H1 (cell line): ENCODE measurements around the gene RHD. TPM values are rescaled to one million over a fixed set of nuclear protein-coding genes. Genes with fewer than 3 reads are reported as not detected.
"Not testable (repeated sequence)": the region's sequence is repeated elsewhere in the genome, so short reads cannot be mapped to it uniquely, and the experiment has no call there.

ENCODE experiments used
- CTCF ChIA-PET: fragments of 300-600 bp; sonication (Branson Sonifier 250); formaldehyde crosslinking; loops from one replicate; lab custom pipeline; 2021; ENCODE audit not compliant: partially characterized antibody; lab: Charles Lee
- POLR2A ChIA-PET: fragments of 300-600 bp; sonication (Branson Sonifier 250); formaldehyde crosslinking; loops from one replicate; lab custom pipeline; 2021; ENCODE audit warnings: inconsistent platforms; ENCODE audit not compliant: partially characterized antibody; lab: Charles Lee
- DNase-seq, 2 experiments: peaks; one replicate each; pipeline versions ENCODE4 v3.0.0 to v3.0.0-alpha.2; 2010 to 2022; ENCODE audit warnings: low spot score in 2 of 2, low read depth in 1 of 2, mixed read lengths in 1 of 2
- FAIRE-seq: peaks from 2 replicates; lab custom pipeline; 2011; peaks lifted over from hg19 to GRCh38; lab: Jason Lieb, UNC
- H2AFZ ChIP-seq: 2 replicates; pipeline ENCODE4 v1.8.1; 2012; ENCODE audit warnings: low read length, inconsistent platforms
- H2AK5ac ChIP-seq: 2 replicates; pipeline ENCODE4 v1.6.1; 2013; ENCODE audit warnings: low read depth, low read length
- H2BK120ac ChIP-seq: replicated peaks from 2 replicates; pipeline ENCODE3; 2013; ENCODE audit warnings: low read depth, low read length, inconsistent platforms
- H2BK12ac ChIP-seq: 2 replicates; pipeline ENCODE4 v1.6.1; 2013; ENCODE audit warnings: low read depth, low read length
- H2BK15ac ChIP-seq: 2 replicates; pipeline ENCODE4 v1.6.1; 2013; ENCODE audit warnings: low read length
- H2BK20ac ChIP-seq: 2 replicates; pipeline ENCODE4 v1.6.1; 2013; ENCODE audit warnings: low read length
- H2BK5ac ChIP-seq: 2 replicates; pipeline ENCODE4 v1.6.1; 2013; ENCODE audit warnings: low read depth, low read length
- H3K14ac ChIP-seq: 2 replicates; pipeline ENCODE4 v1.6.1; 2013; ENCODE audit warnings: inconsistent platforms; ENCODE audit not compliant: insufficient read length
- H3K18ac ChIP-seq: 2 replicates; pipeline ENCODE4 v1.6.1; 2013; ENCODE audit warnings: low read length; ENCODE audit errors: extremely low read depth
- H3K23ac ChIP-seq: 2 replicates; pipeline ENCODE4 v1.6.1; 2013; ENCODE audit warnings: inconsistent platforms; ENCODE audit not compliant: insufficient read length
- H3K23me2 ChIP-seq: 2 replicates; pipeline ENCODE4 v1.6.1; 2013; ENCODE audit warnings: low read depth, low read length
- H3K27ac ChIP-seq: 2 replicates; pipeline ENCODE4 v1.6.1; 2011; ENCODE audit warnings: low read depth, low read length, inconsistent platforms
- H3K27me3 ChIP-seq, 4 experiments: replicated peaks in 1 of 4; 1 replicate in 1 of 4; 2 replicates in 3 of 4; pipeline versions ENCODE4 v1.6.1 to v1.8.1; 2011 to 2013; ENCODE audit warnings: low read length in 3 of 4, mild to moderate bottlenecking in 3 of 4, inconsistent platforms in 2 of 4, mixed read lengths in 2 of 4, moderate library complexity in 1 of 4; ENCODE audit not compliant: control insufficient read depth in 3 of 4, insufficient read depth in 3 of 4; ENCODE audit errors: extremely low read depth in 1 of 4
- H3K36me3 ChIP-seq, 4 experiments: 2 replicates each; pipeline versions ENCODE4 v1.6.1 to v1.8.1; 2011 to 2013; ENCODE audit warnings: mild to moderate bottlenecking in 4 of 4, low read length in 3 of 4, moderate library complexity in 2 of 4, control low read depth in 1 of 4, inconsistent platforms in 1 of 4; ENCODE audit not compliant: insufficient read depth in 4 of 4, control insufficient read depth in 2 of 4
- H3K4ac ChIP-seq: replicated peaks from 2 replicates; pipeline ENCODE3; 2013; ENCODE audit warnings: low read length, low read depth, mixed read lengths, inconsistent platforms; ENCODE audit not compliant: insufficient read length
- H3K4me1 ChIP-seq, 4 experiments: replicated peaks in 1 of 4; 1 replicate in 1 of 4; 2 replicates in 3 of 4; pipeline versions ENCODE4 v1.6.1 to v1.8.1; 2011 to 2013; ENCODE audit warnings: low read length in 3 of 4, inconsistent platforms in 2 of 4, mixed read lengths in 1 of 4; ENCODE audit not compliant: insufficient read depth in 4 of 4, control insufficient read depth in 3 of 4
- H3K4me2 ChIP-seq, 2 experiments: 2 replicates each; pipeline versions ENCODE4 v1.6.1 to v1.8.1; 2011 to 2013; ENCODE audit warnings: low read depth in 2 of 2, low read length in 2 of 2, control low read depth in 1 of 2, inconsistent platforms in 1 of 2, mild to moderate bottlenecking in 1 of 2; ENCODE audit not compliant: insufficient read depth in 1 of 2
- H3K4me3 ChIP-seq, 4 experiments: fragments of 200-600, 300-600 bp in 1 of 4; sonication (generic), shearing (Covaris generic), sonication (Bioruptor Twin) in 1 of 4; 2 replicates each; pipeline versions ENCODE4 v1.5.1 to v1.8.1; 2011 to 2016; ENCODE audit warnings: low read length in 4 of 4, low read depth in 3 of 4, control low read depth in 2 of 4, inconsistent platforms in 2 of 4, mild to moderate bottlenecking in 2 of 4, mixed read lengths in 1 of 4, moderate library complexity in 1 of 4; ENCODE audit not compliant: insufficient read depth in 2 of 4; ENCODE audit errors: extremely low read depth in 1 of 4
- H3K56ac ChIP-seq: replicated peaks from 2 replicates; pipeline ENCODE3; 2013; ENCODE audit warnings: low read depth, mild to moderate bottlenecking, mixed read lengths, low read length, inconsistent platforms; ENCODE audit not compliant: insufficient read length
- H3K79me1 ChIP-seq: 2 replicates; pipeline ENCODE4 v1.6.1; 2013; ENCODE audit warnings: low read depth, low read length, control low read depth
- H3K79me2 ChIP-seq, 2 experiments: 2 replicates each; pipeline versions ENCODE4 v1.6.1 to v1.8.1; 2012 to 2013; ENCODE audit warnings: low read length in 2 of 2, mild to moderate bottlenecking in 2 of 2, inconsistent platforms in 1 of 2; ENCODE audit not compliant: insufficient read depth in 2 of 2, control insufficient read depth in 1 of 2
- H3K9ac ChIP-seq, 4 experiments: replicated peaks in 1 of 4; 1 replicate in 1 of 4; 2 replicates in 3 of 4; pipeline versions ENCODE4 v1.6.1 to v1.8.1; 2011 to 2013; ENCODE audit warnings: low read depth in 3 of 4, low read length in 3 of 4, control low read depth in 2 of 4, mild to moderate bottlenecking in 2 of 4, moderate library complexity in 2 of 4, inconsistent platforms in 1 of 4; ENCODE audit errors: extremely low read depth in 1 of 4
- H3K9me3 ChIP-seq, 2 experiments: 2 replicates each; pipeline versions ENCODE4 v1.6.1 to v1.8.1; 2012 to 2013; ENCODE audit warnings: mild to moderate bottlenecking in 2 of 2, moderate library complexity in 2 of 2, control low read depth in 1 of 2, inconsistent platforms in 1 of 2, low read depth in 1 of 2, low read length in 1 of 2, mixed read lengths in 1 of 2; ENCODE audit not compliant: insufficient read depth in 2 of 2
- H4K20me1 ChIP-seq, 2 experiments: replicated peaks in 1 of 2; 2 replicates each; pipeline versions ENCODE3 to v1.8.1; 2011 to 2013; ENCODE audit warnings: inconsistent platforms in 2 of 2, low read length in 2 of 2, mild to moderate bottlenecking in 1 of 2; ENCODE audit not compliant: insufficient read depth in 2 of 2, control insufficient read depth in 1 of 2
- H4K5ac ChIP-seq: 2 replicates; pipeline ENCODE4 v1.6.1; 2013; ENCODE audit warnings: low read length, low read depth, mixed read lengths, inconsistent platforms; ENCODE audit not compliant: insufficient read length
- H4K8ac ChIP-seq: 2 replicates; pipeline ENCODE4 v1.8.0; 2013; ENCODE audit warnings: mild to moderate bottlenecking, moderate library complexity, low read length, inconsistent platforms; ENCODE audit not compliant: insufficient read depth; ENCODE audit errors: extremely low read depth
- H4K91ac ChIP-seq: replicated peaks from 2 replicates; pipeline ENCODE3; 2013; ENCODE audit warnings: low read length, mixed read lengths, inconsistent platforms; ENCODE audit not compliant: insufficient read length
- WGBS, 2 experiments: shearing (Covaris generic) in 1 of 2; methylation state at CpG; one replicate each; pipeline versions ENCODE4 v1.1.6 to v1.1.7; 2013 to 2015; ENCODE audit warnings: low lambda C conversion rate in 2 of 2, mixed read lengths in 2 of 2, inconsistent platforms in 1 of 2, low coverage in 1 of 2, missing lambda C conversion rate in 1 of 2; ENCODE audit not compliant: insufficient replicate concordance in 2 of 2, insufficient coverage in 1 of 2, insufficient read length in 1 of 2; ENCODE audit errors: extremely low coverage in 1 of 2, missing lambda C conversion rate in 1 of 2; 5-methylcytosine and 5-hydroxymethylcytosine counted together
- polyA plus RNA-seq, 7 experiments: library from polyadenylated mRNA; depleted of rRNA in 3 of 7; stranded (reverse) in 5 of 7; unstranded in 2 of 7; fragments of >200 nt in 5 of 7; fragments of 200-250 nt in 2 of 7; gene quantifications; 1 replicate in 5 of 7; 2 replicates in 1 of 7; 4 replicates in 1 of 7; pipeline versions ENCODE4 v1.2.1 to v1.2.3, GENCODE V29; 2011 to 2013; ENCODE audit warnings: missing spikeins in 2 of 7, mixed read lengths in 2 of 7
- total RNA-seq: library from RNA; stranded (reverse); fragmentation: NEBNext Ultra II Directional; extraction: Animal tissue kit (Norgen Biotek cat#: 25700); gene quantifications from 2 replicates; pipeline ENCODE4 v1.2.1, GENCODE V29; 2021

Gene RHD
- total and polyA plus RNA-seq, 2 of the 8 experiments (the other 6 are each of a cell fraction or from before 2014, with no cell fraction given): 0.21 TPM; not detected in 1

GRCh38 chr1:25320314-25320938, 48.1 kb downstream of the RHD start:
- FAIRE-seq, H4K8ac ChIP-seq, H3K23ac ChIP-seq, H3K4me1 ChIP-seq, H2BK12ac ChIP-seq, H3K56ac ChIP-seq, H3K9me3 ChIP-seq, H3K4me3 ChIP-seq, H2AFZ ChIP-seq, DNase-seq, H3K9ac ChIP-seq, H3K4me2 ChIP-seq, H3K27ac ChIP-seq, H2AK5ac ChIP-seq, H4K91ac ChIP-seq, H3K36me3 ChIP-seq, H2BK5ac ChIP-seq, H4K5ac ChIP-seq, H3K14ac ChIP-seq, H4K20me1 ChIP-seq, H3K23me2 ChIP-seq, CTCF ChIA-PET, POLR2A ChIA-PET, H3K27me3 ChIP-seq, H2BK20ac ChIP-seq, H3K79me2 ChIP-seq, H3K18ac ChIP-seq, H3K4ac ChIP-seq, H2BK15ac ChIP-seq, H2BK120ac ChIP-seq, H3K79me1 ChIP-seq: not testable (repeated sequence)
- 90% methylated on average over 9 of the region's 9 CpGs; no CpG with 5 or more reads in 1 of the 2 experiments for WGBS, 2 experiments

- H2BK20ac ChIP-seq, H3K23me2 ChIP-seq, H4K91ac ChIP-seq, H4K5ac ChIP-seq, H3K27me3 ChIP-seq, H2AK5ac ChIP-seq, H3K18ac ChIP-seq, H2BK5ac ChIP-seq, H3K36me3 ChIP-seq, H4K20me1 ChIP-seq, H3K79me1 ChIP-seq, H2AFZ ChIP-seq, H2BK12ac ChIP-seq, H3K4me1 ChIP-seq, H2BK120ac ChIP-seq, H3K56ac ChIP-seq, H3K9ac ChIP-seq, POLR2A ChIA-PET, DNase-seq, H3K79me2 ChIP-seq, H3K4me3 ChIP-seq, H4K8ac ChIP-seq, H3K4ac ChIP-seq, H3K9me3 ChIP-seq, H3K23ac ChIP-seq, H3K14ac ChIP-seq, FAIRE-seq, H3K27ac ChIP-seq, H2BK15ac ChIP-seq, H3K4me2 ChIP-seq: not testable (repeated sequence)
- CTCF ChIA-PET: interaction anchor here (0.6 kb wide), 1 partner anchor 291 kb away, joined by 4 read pairs; no protein-coding TSS in a partner anchor
- WGBS, 2 experiments: 78% methylated on average over 8 of the region's 9 CpGs; no CpG with 5 or more reads in 1 of the 2 experiments
These were observed 49.8 kb downstream of the RHD start for GRCh38 chr1:25322127-25322526.
